H9 (cell line): Measurements from ENCODE around the gene TP53INP2. TPM values are rescaled to one million over a fixed set of nuclear protein-coding genes. Genes with fewer than 3 reads are reported as not detected.

Source experiments
- DNase-seq: peaks from one replicate; pipeline ENCODE4 v3.0.0-alpha.2; 2017
- H2AFZ ChIP-seq: one replicate; pipeline ENCODE4 v1.6.1; 2013; ENCODE audit warnings: mild to moderate bottlenecking, low read length, control low read depth, moderate library complexity
- H2AK5ac ChIP-seq: 2 replicates; pipeline ENCODE4 v1.6.1; 2013; ENCODE audit warnings: low read length, control low read depth, mixed read lengths; ENCODE audit not compliant: insufficient read length
- H2BK120ac ChIP-seq: one replicate; pipeline ENCODE4 v1.6.1; 2013; ENCODE audit warnings: low read depth, mild to moderate bottlenecking, low read length, control low read depth, inconsistent platforms; ENCODE audit not compliant: poor library complexity, severe bottlenecking
- H2BK12ac ChIP-seq: 2 replicates; pipeline ENCODE4 v1.6.1; 2013; ENCODE audit warnings: low read length, control low read depth, mixed read lengths, low read depth; ENCODE audit not compliant: insufficient read length
- H2BK15ac ChIP-seq: 2 replicates; pipeline ENCODE4 v1.6.1; 2013; ENCODE audit warnings: low read depth, low read length, control low read depth
- H2BK20ac ChIP-seq: one replicate; pipeline ENCODE4 v1.6.1; 2013; ENCODE audit warnings: low read depth, mild to moderate bottlenecking, low read length, control low read depth, inconsistent platforms; ENCODE audit not compliant: poor library complexity, severe bottlenecking
- H2BK5ac ChIP-seq: 2 replicates; pipeline ENCODE4 v1.6.1; 2013; ENCODE audit warnings: low read length, control low read depth, mixed read lengths; ENCODE audit not compliant: insufficient read length
- H3K14ac ChIP-seq: 2 replicates; pipeline ENCODE4 v1.6.1; 2013; ENCODE audit warnings: low read length, control low read depth; ENCODE audit not compliant: insufficient read depth
- H3K18ac ChIP-seq: 2 replicates; pipeline ENCODE4 v1.6.1; 2013; ENCODE audit warnings: low read depth, mild to moderate bottlenecking, mixed read lengths, low read length, control low read depth; ENCODE audit not compliant: insufficient read length
- H3K23ac ChIP-seq: 2 replicates; pipeline ENCODE4 v1.6.1; 2013; ENCODE audit warnings: low read length, control low read depth, mixed read lengths, low read depth; ENCODE audit not compliant: insufficient read length
- H3K23me2 ChIP-seq: 2 replicates; pipeline ENCODE4 v1.6.1; 2013; ENCODE audit warnings: low read depth, mild to moderate bottlenecking, mixed read lengths, low read length, control low read depth; ENCODE audit not compliant: insufficient read length, poor library complexity, severe bottlenecking
- H3K27ac ChIP-seq: 2 replicates; pipeline ENCODE4 v1.5.1; 2013; ENCODE audit warnings: low read length, control low read depth, mixed read lengths, low read depth; ENCODE audit not compliant: insufficient read length
- H3K27me3 ChIP-seq: 2 replicates; pipeline ENCODE4 v1.6.1; 2013; ENCODE audit warnings: low read length, control low read depth, inconsistent platforms; ENCODE audit not compliant: insufficient read depth
- H3K4ac ChIP-seq: 2 replicates; pipeline ENCODE4 v1.6.1; 2013; ENCODE audit warnings: low read depth, mild to moderate bottlenecking, control low read depth, inconsistent platforms, low read length, moderate library complexity
- H3K4me1 ChIP-seq: 2 replicates; pipeline ENCODE4 v1.6.1; 2013; ENCODE audit warnings: low read length, control low read depth, inconsistent platforms; ENCODE audit not compliant: insufficient read depth
- H3K4me2 ChIP-seq: 2 replicates; pipeline ENCODE4 v1.6.1; 2013; ENCODE audit warnings: low read length, control low read depth, mixed read lengths; ENCODE audit not compliant: insufficient read length, insufficient read depth
- H3K56ac ChIP-seq: 2 replicates; pipeline ENCODE4 v1.6.1; 2013; ENCODE audit warnings: low read depth, mild to moderate bottlenecking, mixed read lengths, low read length, control low read depth; ENCODE audit not compliant: insufficient read length
- H3K79me1 ChIP-seq: 2 replicates; pipeline ENCODE4 v1.6.1; 2013; ENCODE audit warnings: low read depth, mild to moderate bottlenecking, moderate library complexity, low read length, control low read depth, inconsistent platforms; ENCODE audit not compliant: insufficient read depth, poor library complexity, severe bottlenecking
- H3K79me2 ChIP-seq: 2 replicates; pipeline ENCODE4 v1.6.1; 2013; ENCODE audit warnings: low read length, control low read depth, inconsistent platforms; ENCODE audit not compliant: insufficient read depth
- H3K9ac ChIP-seq: 2 replicates; pipeline ENCODE4 v1.6.1; 2013; ENCODE audit warnings: low read length, control low read depth, mixed read lengths; ENCODE audit not compliant: insufficient read length; ENCODE audit errors: extremely low read depth
- H3K9me3 ChIP-seq: one replicate; pipeline ENCODE4 v1.6.1; 2013; ENCODE audit warnings: low read depth, low read length, inconsistent platforms; ENCODE audit not compliant: control insufficient read depth
- H3T11ph ChIP-seq: one replicate; pipeline ENCODE4 v1.6.1; 2013; ENCODE audit warnings: mild to moderate bottlenecking, low read length, control low read depth, inconsistent platforms
- H4K20me1 ChIP-seq: one replicate; pipeline ENCODE4 v1.6.1; 2013; ENCODE audit not compliant: control insufficient read depth, insufficient read length, insufficient read depth
- H4K5ac ChIP-seq: 2 replicates; pipeline ENCODE4 v1.6.1; 2013; ENCODE audit warnings: low read depth, mild to moderate bottlenecking, mixed read lengths, low read length, control low read depth; ENCODE audit not compliant: insufficient read length
- H4K8ac ChIP-seq: replicated peaks from 2 replicates; pipeline ENCODE4 v1.6.1; 2013; ENCODE audit warnings: low read length, control low read depth, mixed read lengths, low read depth; ENCODE audit not compliant: insufficient read length
- H4K91ac ChIP-seq: 2 replicates; pipeline ENCODE4 v1.6.1; 2013; ENCODE audit warnings: low read depth, mild to moderate bottlenecking, moderate library complexity, mixed read lengths, low read length, control low read depth; ENCODE audit not compliant: insufficient read length
- H3K27ac Mint-ChIP-seq, 3 experiments: 2 replicates in 2 of 3; 3 replicates in 1 of 3; pipeline ENCODE4 v1.8.0; 2020 to 2021; ENCODE audit warnings: mixed read lengths in 3 of 3, mild to moderate bottlenecking in 1 of 3, moderate library complexity in 1 of 3
- H3K27me3 Mint-ChIP-seq: 2 replicates; pipeline ENCODE4 v1.8.0; 2021; ENCODE audit warnings: low read depth, mild to moderate bottlenecking, moderate library complexity, mixed read lengths
- H3K36me3 Mint-ChIP-seq, 3 experiments: 2 replicates in 2 of 3; 3 replicates in 1 of 3; pipeline ENCODE4 v1.8.0; 2020 to 2021; ENCODE audit warnings: low read depth in 3 of 3, mixed read lengths in 3 of 3; ENCODE audit not compliant: insufficient read depth in 1 of 3
- H3K4me1 Mint-ChIP-seq, 2 experiments: 2 replicates each; pipeline ENCODE4 v1.8.0; 2020; ENCODE audit warnings: mixed read lengths in 2 of 2
- H3K4me3 Mint-ChIP-seq, 2 experiments: 2 replicates in 1 of 2; 3 replicates in 1 of 2; pipeline ENCODE4 v1.8.0; 2020 to 2021; ENCODE audit warnings: mild to moderate bottlenecking in 2 of 2, mixed read lengths in 2 of 2, moderate library complexity in 1 of 2
- H3K9me3 Mint-ChIP-seq, 2 experiments: 2 replicates in 1 of 2; 3 replicates in 1 of 2; pipeline ENCODE4 v1.8.0; 2020; ENCODE audit warnings: mild to moderate bottlenecking in 2 of 2, mixed read lengths in 2 of 2, moderate library complexity in 1 of 2
- WGBS: extraction: QIAGEN DNeasy Blood & Tissue Kit; methylation state at CpG from one replicate; pipeline ENCODE4 v1.1.7; 2013; ENCODE audit warnings: missing lambda C conversion rate, low lambda C conversion rate, mixed read lengths; ENCODE audit not compliant: insufficient read length; ENCODE audit errors: extremely low coverage; 5-methylcytosine and 5-hydroxymethylcytosine counted together
- total RNA-seq: library from RNA; stranded (reverse); gene quantifications from 2 replicates; pipeline ENCODE4 v1.2.1, GENCODE V29; 2021
- TF ChIP-seq, protein P1 (sequence below): fragments of 200-600 bp; sonication (generic); conservative IDR thresholded peaks from 3 replicates; pipeline ENCODE4 v1.8.0; 2021; ENCODE audit warnings: antibody characterized with exemption, mild to moderate bottlenecking

Gene TP53INP2
- total RNA-seq, 1 experiment from 2014 or later: 8.0 TPM

DNA sequence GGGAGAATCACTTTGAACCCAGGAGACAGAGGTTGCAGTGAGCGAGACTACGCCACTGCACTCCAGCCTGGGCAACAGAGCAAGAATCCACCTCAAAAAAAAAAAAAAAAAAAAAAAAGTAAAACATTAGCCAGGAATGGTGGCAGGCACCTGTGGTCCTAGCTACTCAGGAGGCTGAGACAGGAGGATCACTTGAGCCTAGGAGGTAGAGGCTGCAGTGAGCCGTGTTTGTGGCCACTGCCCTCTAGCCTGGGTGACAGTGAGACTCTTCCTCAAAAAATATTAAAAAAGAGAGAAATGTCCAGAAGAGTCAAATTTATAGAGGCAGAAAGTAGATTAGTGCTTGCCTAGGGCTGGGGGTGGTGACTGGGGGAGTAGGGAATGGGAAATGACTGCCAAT lies 20.5 kb upstream of the TP53INP2 start:
- Mint-ChIP-seq H3K9me3 (no peaks in the 10 kb centered on the region), H3K27ac (no peak overlapping the region), H3K4me1 (peaks cover 0 to 3% of the 10 kb centered on the region in 2 experiments; a peak in 1 of 4 replicates), H3K4me3 (no peak overlapping the region; a peak in 1 of 5 replicates), H3K36me3 (no peaks in the 10 kb centered on the region), H3K27me3 (peaks cover 1% of the 10 kb centered on the region)
- no peak overlapping the region for H2BK120ac ChIP-seq
- no peaks in the 10 kb centered on the region for H3K27me3 ChIP-seq
- H3T11ph ChIP-seq: no peak overlapping the region
- no peaks in the 10 kb centered on the region for H3K23me2 ChIP-seq
- no peak overlapping the region for H3K14ac ChIP-seq
- H3K9ac ChIP-seq: no peak overlapping the region
- no peak overlapping the region for H4K91ac ChIP-seq
- no peak overlapping the region for H2AK5ac ChIP-seq
- no peak overlapping the region for H3K4ac ChIP-seq
- no peaks in the 10 kb centered on the region for H4K20me1 ChIP-seq
- no peak overlapping the region for H3K56ac ChIP-seq
- H3K4me2 ChIP-seq: no peak overlapping the region
- H4K8ac ChIP-seq: no peak overlapping the region
- no peak overlapping the region for H3K27ac ChIP-seq
- no peak overlapping the region for H3K18ac ChIP-seq
- TF ChIP-seq, protein P1, sequence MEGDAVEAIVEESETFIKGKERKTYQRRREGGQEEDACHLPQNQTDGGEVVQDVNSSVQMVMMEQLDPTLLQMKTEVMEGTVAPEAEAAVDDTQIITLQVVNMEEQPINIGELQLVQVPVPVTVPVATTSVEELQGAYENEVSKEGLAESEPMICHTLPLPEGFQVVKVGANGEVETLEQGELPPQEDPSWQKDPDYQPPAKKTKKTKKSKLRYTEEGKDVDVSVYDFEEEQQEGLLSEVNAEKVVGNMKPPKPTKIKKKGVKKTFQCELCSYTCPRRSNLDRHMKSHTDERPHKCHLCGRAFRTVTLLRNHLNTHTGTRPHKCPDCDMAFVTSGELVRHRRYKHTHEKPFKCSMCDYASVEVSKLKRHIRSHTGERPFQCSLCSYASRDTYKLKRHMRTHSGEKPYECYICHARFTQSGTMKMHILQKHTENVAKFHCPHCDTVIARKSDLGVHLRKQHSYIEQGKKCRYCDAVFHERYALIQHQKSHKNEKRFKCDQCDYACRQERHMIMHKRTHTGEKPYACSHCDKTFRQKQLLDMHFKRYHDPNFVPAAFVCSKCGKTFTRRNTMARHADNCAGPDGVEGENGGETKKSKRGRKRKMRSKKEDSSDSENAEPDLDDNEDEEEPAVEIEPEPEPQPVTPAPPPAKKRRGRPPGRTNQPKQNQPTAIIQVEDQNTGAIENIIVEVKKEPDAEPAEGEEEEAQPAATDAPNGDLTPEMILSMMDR: no peak
- H2BK5ac ChIP-seq: no peak overlapping the region
- WGBS: no CpG with 5 or more reads among the region's 3 CpGs
- no peaks in the 10 kb centered on the region for H3K4me1 ChIP-seq
- H2BK12ac ChIP-seq: no peak overlapping the region
- H3K79me1 ChIP-seq: no peaks in the 10 kb centered on the region
- no peak overlapping the region for H2BK20ac ChIP-seq
- no peak for DNase-seq
- H2AFZ ChIP-seq: no peak overlapping the region
- no peak overlapping the region for H4K5ac ChIP-seq
- no peak overlapping the region for H2BK15ac ChIP-seq
- no peak overlapping the region for H3K23ac ChIP-seq
- no peaks in the 10 kb centered on the region for H3K79me2 ChIP-seq
- H3K9me3 ChIP-seq: no peaks in the 10 kb centered on the region
